GM12801 (cell line): ENCODE results near the gene DENND6B.

Experiments used
- TF ChIP-seq, protein P1 (sequence below): IDR thresholded peaks from one replicate; pipeline ENCODE4 v1.5.1; 2011; ENCODE audit warnings: control low read depth; ENCODE audit not compliant: insufficient read length; ENCODE audit errors: extremely low read depth

Gene DENND6B

DNA sequence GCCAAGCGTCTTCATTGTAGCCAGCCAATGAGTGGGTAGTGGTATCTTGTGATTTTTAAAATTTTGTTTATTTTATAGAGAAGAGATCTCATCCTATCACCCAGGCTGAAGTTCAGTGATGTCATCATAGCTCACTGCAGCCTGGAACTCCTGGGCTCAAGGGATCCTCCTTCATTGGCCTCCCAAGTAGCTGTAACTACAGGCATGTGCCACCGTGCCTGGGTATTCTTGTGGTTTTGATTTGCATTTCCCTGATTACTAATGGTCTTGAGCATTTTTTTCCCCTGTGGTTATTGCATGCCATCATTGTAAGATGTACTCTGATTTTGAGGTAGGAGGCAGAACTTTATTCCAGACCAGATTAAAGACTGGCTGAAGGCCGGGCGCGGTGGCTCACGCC is 2.4 kb upstream of the DENND6B start:
- TF ChIP-seq, protein P1, sequence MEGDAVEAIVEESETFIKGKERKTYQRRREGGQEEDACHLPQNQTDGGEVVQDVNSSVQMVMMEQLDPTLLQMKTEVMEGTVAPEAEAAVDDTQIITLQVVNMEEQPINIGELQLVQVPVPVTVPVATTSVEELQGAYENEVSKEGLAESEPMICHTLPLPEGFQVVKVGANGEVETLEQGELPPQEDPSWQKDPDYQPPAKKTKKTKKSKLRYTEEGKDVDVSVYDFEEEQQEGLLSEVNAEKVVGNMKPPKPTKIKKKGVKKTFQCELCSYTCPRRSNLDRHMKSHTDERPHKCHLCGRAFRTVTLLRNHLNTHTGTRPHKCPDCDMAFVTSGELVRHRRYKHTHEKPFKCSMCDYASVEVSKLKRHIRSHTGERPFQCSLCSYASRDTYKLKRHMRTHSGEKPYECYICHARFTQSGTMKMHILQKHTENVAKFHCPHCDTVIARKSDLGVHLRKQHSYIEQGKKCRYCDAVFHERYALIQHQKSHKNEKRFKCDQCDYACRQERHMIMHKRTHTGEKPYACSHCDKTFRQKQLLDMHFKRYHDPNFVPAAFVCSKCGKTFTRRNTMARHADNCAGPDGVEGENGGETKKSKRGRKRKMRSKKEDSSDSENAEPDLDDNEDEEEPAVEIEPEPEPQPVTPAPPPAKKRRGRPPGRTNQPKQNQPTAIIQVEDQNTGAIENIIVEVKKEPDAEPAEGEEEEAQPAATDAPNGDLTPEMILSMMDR = no peak

DNA sequence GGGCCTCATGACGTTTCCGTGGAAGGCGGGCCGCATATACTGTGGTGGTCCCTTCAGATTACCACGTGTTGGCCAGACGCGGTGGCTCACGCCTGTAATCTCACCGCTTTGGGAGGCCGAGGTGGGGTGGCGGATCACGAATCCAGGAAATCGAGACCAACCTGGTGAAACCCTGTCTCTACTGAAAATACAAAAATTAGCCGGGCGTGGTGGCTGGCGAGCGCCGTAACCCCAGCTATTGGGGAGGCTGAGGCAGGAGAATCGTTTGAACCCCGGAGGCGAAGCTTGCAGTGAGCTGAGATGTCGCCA is 853 bp upstream of the DENND6B start:
- TF ChIP-seq, protein P1 = no peak

DNA sequence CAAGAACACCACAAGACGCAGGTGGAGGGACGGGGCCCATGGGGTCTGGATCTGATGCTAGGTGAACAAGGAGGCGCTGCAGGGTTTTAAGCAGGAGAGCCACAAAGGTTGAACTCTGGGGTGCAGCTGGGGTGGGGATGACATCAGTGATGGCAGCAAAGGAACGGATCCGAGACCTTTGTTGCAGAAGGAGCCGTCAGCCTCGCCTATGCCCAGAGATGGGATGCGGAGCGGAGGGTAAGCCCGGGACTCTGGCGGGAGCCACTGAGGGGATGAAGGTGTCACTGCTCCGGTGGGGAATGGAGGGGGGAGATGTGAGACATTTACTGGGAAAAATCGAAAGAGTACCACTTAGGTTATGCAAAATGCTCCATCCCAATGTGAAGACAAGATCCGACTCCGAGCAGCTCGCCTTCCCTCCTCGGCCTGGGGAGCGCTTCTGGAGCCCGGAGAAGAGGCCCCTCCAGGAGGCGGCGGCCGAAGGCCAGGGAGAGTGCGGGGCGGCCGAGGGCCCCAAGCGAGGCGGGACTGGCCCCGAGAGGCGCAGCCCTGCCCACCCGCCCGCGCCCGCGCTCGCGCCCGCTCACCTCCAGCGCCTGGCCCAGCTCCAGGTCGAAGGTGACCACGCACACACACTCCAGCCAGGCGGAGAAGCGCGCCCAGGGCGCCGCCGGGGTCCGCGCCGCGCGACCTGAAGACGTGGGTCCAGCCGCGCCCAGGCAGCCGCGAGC is 422 bp downstream of the DENND6B start:
- TF ChIP-seq, protein P1 = no peak

DNA sequence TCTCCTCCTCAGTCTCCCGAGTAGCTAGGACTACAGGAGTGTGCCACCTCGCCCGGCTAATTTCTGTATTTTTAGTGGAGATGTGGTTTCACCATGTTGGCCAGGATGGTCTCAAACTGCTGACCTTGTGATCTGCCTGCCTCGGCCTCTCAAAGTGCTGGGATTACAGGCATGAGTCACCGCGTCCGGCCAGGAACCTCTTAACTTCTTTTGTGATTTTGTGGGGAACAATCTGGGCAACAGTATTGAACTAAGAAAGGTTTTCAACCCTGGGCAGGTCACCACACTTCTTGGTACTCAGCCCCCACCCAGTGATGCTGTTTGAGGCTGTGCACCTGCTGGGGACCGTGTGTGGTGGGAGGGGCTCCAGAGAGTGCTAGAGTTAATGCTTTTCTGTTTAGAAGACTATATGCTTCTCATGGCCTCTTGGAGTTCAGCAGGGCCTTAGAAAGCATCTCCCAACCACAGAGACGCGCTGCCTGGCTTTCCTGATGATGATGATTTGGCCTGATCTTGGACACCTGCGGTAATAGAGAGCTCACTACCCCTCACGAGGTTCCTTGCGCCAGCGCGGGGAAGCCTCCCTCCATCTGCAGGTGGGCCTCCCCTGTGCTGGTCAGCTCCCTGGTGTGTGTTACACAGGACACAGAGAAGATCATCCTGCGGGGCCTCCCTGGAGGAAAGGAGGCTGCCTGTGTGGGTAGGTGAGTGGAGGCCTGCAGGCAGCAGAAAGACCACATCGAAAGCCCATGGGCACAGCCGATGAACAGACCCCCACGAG is 1.2 kb downstream of the DENND6B start:
- TF ChIP-seq, protein P1 = no peak

DNA sequence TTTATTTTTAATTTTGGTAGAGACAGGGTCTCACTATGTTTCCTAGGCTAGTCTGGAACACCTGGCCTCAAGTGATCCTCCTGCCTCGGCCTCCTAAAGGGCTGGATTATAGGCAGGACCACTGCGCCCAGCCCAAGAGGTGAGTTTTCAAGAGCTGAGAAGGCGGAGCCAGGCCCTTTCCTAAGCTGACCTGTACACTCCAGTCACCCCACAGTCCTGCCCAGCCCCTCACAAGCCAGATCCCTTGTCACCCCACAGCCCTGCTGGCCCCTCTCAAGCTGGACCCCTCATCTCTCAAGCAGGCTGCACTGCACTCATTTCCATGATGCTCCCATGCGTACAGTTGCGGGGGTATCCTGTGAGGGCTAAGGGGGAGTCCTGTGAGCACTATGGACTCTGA is 2.9 kb downstream of the DENND6B start:
- TF ChIP-seq, protein P1 = no peak

DNA sequence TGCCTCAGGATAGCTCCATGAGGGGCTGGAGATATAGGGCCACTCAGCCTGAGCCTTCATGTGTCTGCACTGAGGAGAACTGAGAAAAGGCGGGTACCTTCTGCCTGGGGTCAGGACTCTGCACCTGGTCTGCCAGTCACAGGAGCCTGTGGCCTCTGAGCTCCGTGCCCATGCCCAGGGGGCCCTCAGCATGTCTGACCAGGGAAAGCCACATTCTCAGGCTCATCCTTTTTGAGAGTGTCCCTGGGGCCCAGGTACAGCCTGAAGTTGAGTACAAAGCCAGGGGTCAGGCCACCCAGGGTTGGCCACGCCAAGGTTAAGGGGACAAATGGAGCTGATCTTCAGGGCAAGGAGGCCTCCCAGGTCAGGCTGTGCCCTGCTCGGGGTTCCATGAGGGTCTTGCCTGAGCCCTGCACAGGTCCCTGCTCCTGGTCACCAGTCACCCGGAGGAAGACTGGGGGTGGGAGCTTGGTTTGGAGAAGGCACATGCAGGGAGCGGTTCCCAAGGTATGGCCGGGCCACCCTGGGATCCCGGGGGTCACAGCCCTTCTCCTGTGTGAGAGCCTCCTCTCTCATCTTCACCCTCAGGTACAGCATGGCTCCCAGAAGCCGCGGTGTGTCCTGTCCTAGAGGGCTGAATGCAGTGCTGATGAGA is 6.0 kb downstream of the DENND6B start:
- TF ChIP-seq, protein P1 = no peak

DNA sequence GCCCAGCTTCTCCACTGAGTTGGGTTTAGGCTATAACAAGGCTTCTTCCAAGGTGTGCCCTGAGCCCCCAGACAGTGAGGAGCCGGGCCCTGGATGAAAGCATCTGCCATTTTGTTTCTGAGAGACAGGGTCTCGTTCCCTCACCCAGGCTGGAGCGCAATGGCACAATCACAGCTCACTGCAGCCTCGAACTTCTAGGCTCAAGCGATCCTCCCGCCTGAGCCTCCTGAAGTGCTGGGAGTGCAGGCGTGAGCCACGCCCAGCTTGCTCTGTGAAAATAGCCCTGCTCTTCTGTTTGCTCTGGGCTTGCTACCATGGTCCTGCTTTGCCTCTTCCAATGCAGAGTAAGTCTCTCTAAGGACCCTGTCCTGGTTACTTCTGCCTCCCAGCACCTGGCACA is 6.7 kb downstream of the DENND6B start:
- TF ChIP-seq, protein P1 = no peak
